Superior temporal gyrus (tissue), 1 donor: ENCODE measurements around the gene EIF3L.
A peak's percentile ranks its signal among the peaks of the same experiment; 100 is the strongest.

Experiments
- DNase-seq: peaks from one replicate; pipeline ENCODE4 v3.0.0-alpha.2; 2016; ENCODE audit errors: extremely low spot score

EIF3L gene

GRCh38 chr22:37905534-37906363 lies 56.5 kb downstream of the EIF3L start, which contains the start of gene MICALL1:
Gene MICALL1, plus strand, starts transcription at chr22:37906297. Its CDS starts 126 bp downstream, at chr22:37906423.
- DNase-seq: peak; percentile 31

GRCh38 chr22:37906364-37907008 lies 57.3 kb downstream of the EIF3L start:
- no peak for DNase-seq

- DNase-seq: no peak
Measured at GRCh38 chr22:37907036-37907954, 58.1 kb downstream of the EIF3L start.

- DNase-seq: no peak
Measured at GRCh38 chr22:37909766-37910165, 60.5 kb downstream of the EIF3L start.

- no peak for DNase-seq
Measured at GRCh38 chr22:37910890-37911672, 61.9 kb downstream of the EIF3L start.

- no peak for DNase-seq
Measured at GRCh38 chr22:37911697-37912096, 62.5 kb downstream of the EIF3L start.

GRCh38 chr22:37912171-37912570 lies 63.0 kb downstream of the EIF3L start:
- no peak for DNase-seq

GRCh38 chr22:37913233-37913721 lies 64.1 kb downstream of the EIF3L start:
- no peak for DNase-seq

GRCh38 chr22:37916311-37916710 lies 67.1 kb downstream of the EIF3L start:
- DNase-seq: no peak

GRCh38 chr22:37917874-37918548 lies 68.8 kb downstream of the EIF3L start:
- DNase-seq: no peak

- DNase-seq: no peak
Measured at GRCh38 chr22:37918580-37919270, 69.5 kb downstream of the EIF3L start.

GRCh38 chr22:37920126-37920525 lies 70.9 kb downstream of the EIF3L start:
- DNase-seq: no peak

GRCh38 chr22:37922191-37922590 lies 73.0 kb downstream of the EIF3L start:
- no peak for DNase-seq

- DNase-seq: no peak
Measured at GRCh38 chr22:37923927-37924326, 74.7 kb downstream of the EIF3L start.

GRCh38 chr22:37924386-37925065 lies 75.3 kb downstream of the EIF3L start:
- no peak for DNase-seq

- no peak for DNase-seq
Measured at GRCh38 chr22:37925330-37925729, 76.1 kb downstream of the EIF3L start.

GRCh38 chr22:37925767-37926166 lies 76.5 kb downstream of the EIF3L start:
- DNase-seq: no peak

- DNase-seq: no peak
Measured at GRCh38 chr22:37926358-37926757, 77.1 kb downstream of the EIF3L start.
